HepG2 (cell line): ENCODE measurements around the gene PTGER3.

Source experiments
- CCAR2 ChIP-seq: fragments of 200-400 bp; formaldehyde crosslinking; optimal IDR thresholded peaks from 2 replicates; pipeline ENCODE3; 2018; ENCODE audit warnings: low read depth, mild to moderate bottlenecking, low read length, moderate library complexity
- SNAI1 ChIP-seq: sonication (generic); formaldehyde crosslinking; IDR thresholded peaks from 2 replicates; pipeline ENCODE4 v1.5.0; 2020; ENCODE audit warnings: mild to moderate bottlenecking, missing genetic modification reagents, borderline replicate concordance

DNA sequence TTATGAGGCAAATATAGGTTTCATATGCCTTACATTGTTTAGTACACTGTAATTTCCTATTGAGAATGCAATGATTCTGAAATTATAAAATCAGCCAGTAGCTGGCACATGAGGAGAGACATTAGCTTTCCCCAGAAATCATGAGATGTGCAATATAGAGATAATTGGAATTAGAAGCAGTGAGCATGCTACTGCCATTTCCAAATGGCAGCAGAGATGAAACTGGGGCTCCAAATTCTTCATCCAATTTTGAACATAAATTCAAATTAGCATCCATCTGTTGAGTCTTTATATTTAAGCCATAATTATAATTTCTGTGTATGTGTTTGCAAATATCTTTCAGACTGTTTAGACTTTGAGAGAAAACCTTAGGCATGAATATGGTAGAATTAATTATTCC is 28.8 kb downstream of the PTGER3 start:
- no peak for TF ChIP-seq CCAR2
- TF ChIP-seq SNAI1 (CRISPR knock-in tag), result no peak
